ENCODE data around the gene PRM1. TPM values are rescaled to one million over a fixed set of nuclear protein-coding genes. Genes with fewer than 3 reads are reported as not detected.

Gene PRM1
- total and polyA plus RNA-seq, 2 of the 13 experiments (the other 11 are each of a cell fraction or from before 2014, with no cell fraction given), result not detected

DNA sequence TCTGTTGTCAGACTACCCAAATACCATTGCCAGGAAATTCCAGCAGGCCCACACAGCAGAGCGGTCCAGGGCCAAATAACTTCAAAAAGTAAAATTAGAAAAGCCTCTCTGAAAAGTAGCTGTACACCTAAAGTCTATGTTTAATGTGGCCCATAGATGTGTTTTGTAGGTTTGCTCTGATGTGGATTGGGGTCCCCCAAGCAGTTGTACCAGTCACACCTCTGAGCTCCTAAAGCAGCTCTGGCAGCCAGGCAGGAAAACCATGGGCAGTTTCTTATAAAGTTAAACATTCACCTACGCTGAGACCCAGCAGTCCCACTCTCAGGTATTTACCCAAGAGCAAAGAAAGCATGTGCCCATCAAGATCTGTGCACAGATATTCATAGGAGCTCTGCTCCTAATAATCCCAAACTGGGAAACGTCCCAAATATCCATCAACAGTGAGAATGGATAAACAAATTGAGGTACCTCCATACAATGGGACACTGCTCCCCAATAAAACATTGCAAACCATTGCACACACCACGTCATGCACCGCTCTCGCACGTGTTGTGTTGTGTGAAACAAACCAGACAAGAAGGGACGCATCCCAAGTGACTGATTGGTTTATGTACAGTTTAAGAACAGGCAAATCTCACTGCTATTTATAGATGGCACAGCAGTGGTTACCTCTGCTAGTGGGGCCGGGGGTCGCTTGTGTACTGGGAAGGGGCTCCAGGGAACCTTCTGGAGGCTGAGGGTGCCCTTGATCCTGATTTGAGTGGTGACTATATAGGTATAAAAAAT, 15.8 kb upstream of the PRM1 start (continued):
- TF ChIP-seq ZNF781 (CRISPR knock-in tag; IDR thresholded peaks at IDR 0.05; ENCODE audit: borderline replicate concordance, not compliant biosample characterization), result peak; percentile 32
- no peak; the same call in 1 of the 2 replicates for TF ChIP-seq ZNF891 (CRISPR knock-in tag; IDR thresholded peaks at IDR 0.05)
- no peak for TF ChIP-seq ZNF329 (CRISPR knock-in tag; IDR thresholded peaks at IDR 0.05; ENCODE audit: low read depth)
- TF ChIP-seq KLF9 (CRISPR knock-in tag; IDR thresholded peaks at IDR 0.05; ENCODE audit: low read depth), result no peak
- TF ChIP-seq, protein P1, sequence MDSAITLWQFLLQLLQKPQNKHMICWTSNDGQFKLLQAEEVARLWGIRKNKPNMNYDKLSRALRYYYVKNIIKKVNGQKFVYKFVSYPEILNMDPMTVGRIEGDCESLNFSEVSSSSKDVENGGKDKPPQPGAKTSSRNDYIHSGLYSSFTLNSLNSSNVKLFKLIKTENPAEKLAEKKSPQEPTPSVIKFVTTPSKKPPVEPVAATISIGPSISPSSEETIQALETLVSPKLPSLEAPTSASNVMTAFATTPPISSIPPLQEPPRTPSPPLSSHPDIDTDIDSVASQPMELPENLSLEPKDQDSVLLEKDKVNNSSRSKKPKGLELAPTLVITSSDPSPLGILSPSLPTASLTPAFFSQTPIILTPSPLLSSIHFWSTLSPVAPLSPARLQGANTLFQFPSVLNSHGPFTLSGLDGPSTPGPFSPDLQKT (CRISPR knock-in tag; IDR thresholded peaks at IDR 0.05; ENCODE audit: borderline replicate concordance), result no peak
- TF ChIP-seq ZNF780A (CRISPR knock-in tag; IDR thresholded peaks at IDR 0.05), result no peak
- TF ChIP-seq ZNF766 (CRISPR knock-in tag; IDR thresholded peaks at IDR 0.05; ENCODE audit: borderline replicate concordance), result no peak
- TF ChIP-seq ZNF362 (CRISPR knock-in tag; IDR thresholded peaks at IDR 0.05; ENCODE audit: borderline replicate concordance), result no peak
- TF ChIP-seq, protein P2, sequence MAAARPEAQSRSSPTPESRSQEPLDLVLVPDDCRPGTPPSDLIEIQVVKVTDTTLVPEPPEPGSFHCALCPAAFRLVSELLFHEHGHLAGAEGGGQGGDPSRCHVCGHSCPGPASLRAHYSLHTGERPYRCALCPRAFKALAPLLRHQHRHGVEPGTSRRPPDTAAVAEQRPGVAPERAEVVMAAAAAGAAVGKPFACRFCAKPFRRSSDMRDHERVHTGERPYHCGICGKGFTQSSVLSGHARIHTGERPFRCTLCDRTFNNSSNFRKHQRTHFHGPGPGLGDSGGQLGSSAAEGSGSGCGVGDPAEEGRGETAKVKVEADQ (CRISPR knock-in tag; IDR thresholded peaks at IDR 0.05; ENCODE audit: borderline replicate concordance), result no peak
- no peak; the same call in 1 of the 2 replicates for TF ChIP-seq KMT2B (CRISPR knock-in tag; IDR thresholded peaks at IDR 0.05)
- no peak for TF ChIP-seq MBD4 (IDR thresholded peaks at IDR 0.05; ENCODE audit: borderline replicate concordance, low read length)
- 0 out of 2 replicates have a peak, but pooled peaks have one; percentile 31 for TF ChIP-seq ZNF552 (CRISPR knock-in tag; IDR thresholded peaks at IDR 0.05; ENCODE audit: borderline replicate concordance)
- peak; percentile 29; the same call in 1 of the 2 replicates for TF ChIP-seq DDIT3 (CRISPR knock-in tag; IDR thresholded peaks at IDR 0.05)
- TF ChIP-seq ZBTB4 (CRISPR knock-in tag; IDR thresholded peaks at IDR 0.05; ENCODE audit: borderline replicate concordance), result peak; percentile 35; the same call in 1 of the 2 replicates
- no peak; the same call in 1 of the 2 replicates for TF ChIP-seq ATF7-NPFF (CRISPR knock-in tag; IDR thresholded peaks at IDR 0.05; ENCODE audit: low read depth)
- TF ChIP-seq SMARCE1 (IDR thresholded peaks at IDR 0.05; ENCODE audit: borderline replicate concordance), result no peak
- no peak for TF ChIP-seq POLR2AphosphoS2 (IDR thresholded peaks at IDR 0.05; ENCODE audit: low read depth, low read length)
- TF ChIP-seq ZNF263 (CRISPR knock-in tag; IDR thresholded peaks at IDR 0.05), result no peak
- no peak; the same call in none of the 2 replicates for TF ChIP-seq CREM (IDR thresholded peaks at IDR 0.05)
- no peak for TF ChIP-seq CREM (CRISPR knock-in tag; IDR thresholded peaks at IDR 0.05)
- no peak for TF ChIP-seq NRL (CRISPR knock-in tag; IDR thresholded peaks at IDR 0.05; ENCODE audit: borderline replicate concordance)
- no peak; the same call in 1 of the 2 replicates for TF ChIP-seq HMG20B (CRISPR knock-in tag; conservative IDR thresholded peaks at IDR 0.05)
- no peak for TF ChIP-seq THYN1 (CRISPR knock-in tag; IDR thresholded peaks at IDR 0.05; ENCODE audit: borderline replicate concordance, low read depth)
